Endometrial microvascular endothelial cells (primary cell): ENCODE measurements around the gene TOMM40. TPM values are rescaled to one million over a fixed set of nuclear protein-coding genes. Genes with fewer than 3 reads are reported as not detected.
"Not testable (repeated sequence)": the region's sequence is repeated elsewhere in the genome, so short reads cannot be mapped to it uniquely, and the experiment has no call there.

Source experiments
- in situ Hi-C: cut with HindIII; loops from 2 replicates; pipeline ENCODE4 v1.10.0; 2017; ENCODE audit warnings: low sequenced_read_pairs, low pct_unique_long_range_greater_than_20kb; ENCODE audit errors: inconsistent ontology term
- total RNA-seq: library from RNA; depleted of rRNA; stranded (reverse); fragments of >200 nt; gene quantifications from one replicate; pipeline ENCODE4 v1.2.3, GENCODE V29; 2015; ENCODE audit errors: inconsistent ontology term

TOMM40 gene
- total RNA-seq, 1 donor from 2014 or later: 142 TPM

GRCh38 chr19:44867578-44867977 lies 23.5 kb upstream of the TOMM40 start:
- in situ Hi-C loops: no loop called here

- in situ Hi-C loops: no loop called here
Measured at GRCh38 chr19:44869733-44870470, 21.2 kb upstream of the TOMM40 start.

- in situ Hi-C loops: no loop called here
Measured at GRCh38 chr19:44871809-44872208, 19.2 kb upstream of the TOMM40 start.

- in situ Hi-C loops: no loop called here
Measured at GRCh38 chr19:44872661-44873060, 18.4 kb upstream of the TOMM40 start.

- in situ Hi-C loops: no loop called here
Measured at GRCh38 chr19:44874317-44874716, 16.7 kb upstream of the TOMM40 start.

- in situ Hi-C loops: no loop called here
Measured at GRCh38 chr19:44875666-44876451, 15.2 kb upstream of the TOMM40 start.

- in situ Hi-C loops: no loop called here
Measured at GRCh38 chr19:44876930-44877535, 14.0 kb upstream of the TOMM40 start.

- in situ Hi-C loops: no loop called here
Measured at GRCh38 chr19:44878120-44878865, 12.8 kb upstream of the TOMM40 start.

- in situ Hi-C loops: no loop called here
Measured at GRCh38 chr19:44879309-44880065, 11.6 kb upstream of the TOMM40 start.

GRCh38 chr19:44882063-44882462 lies 9.0 kb upstream of the TOMM40 start:
- in situ Hi-C loops: no loop called here

- in situ Hi-C loops: not testable (repeated sequence)
Measured at GRCh38 chr19:44882619-44883397, 8.2 kb upstream of the TOMM40 start.

GRCh38 chr19:44883922-44884321 lies 7.1 kb upstream of the TOMM40 start:
- in situ Hi-C loops: no loop called here

- in situ Hi-C loops: no loop called here
Measured at GRCh38 chr19:44884566-44884965, 6.5 kb upstream of the TOMM40 start.

- in situ Hi-C loops: no loop called here
Measured at GRCh38 chr19:44886141-44886540, 4.9 kb upstream of the TOMM40 start.

GRCh38 chr19:44887648-44888047 lies 3.4 kb upstream of the TOMM40 start:
- in situ Hi-C loops: no loop called here

- in situ Hi-C loops: not testable (repeated sequence)
Measured at GRCh38 chr19:44888335-44888734, 2.7 kb upstream of the TOMM40 start.

GRCh38 chr19:44889830-44890365 lies 1.2 kb upstream of the TOMM40 start:
- in situ Hi-C loops: no loop called here
